GM18867 (cell line): ENCODE measurements around the gene NFAM1.

Experiments used
- ATAC-seq: cut with Tn5 transposase; IDR thresholded peaks from one replicate; pipeline ENCODE4 v1.9.1; 2021; ENCODE audit warnings: mild to moderate bottlenecking, moderate library complexity; ENCODE audit not compliant: unreplicated experiment

Gene NFAM1

DNA sequence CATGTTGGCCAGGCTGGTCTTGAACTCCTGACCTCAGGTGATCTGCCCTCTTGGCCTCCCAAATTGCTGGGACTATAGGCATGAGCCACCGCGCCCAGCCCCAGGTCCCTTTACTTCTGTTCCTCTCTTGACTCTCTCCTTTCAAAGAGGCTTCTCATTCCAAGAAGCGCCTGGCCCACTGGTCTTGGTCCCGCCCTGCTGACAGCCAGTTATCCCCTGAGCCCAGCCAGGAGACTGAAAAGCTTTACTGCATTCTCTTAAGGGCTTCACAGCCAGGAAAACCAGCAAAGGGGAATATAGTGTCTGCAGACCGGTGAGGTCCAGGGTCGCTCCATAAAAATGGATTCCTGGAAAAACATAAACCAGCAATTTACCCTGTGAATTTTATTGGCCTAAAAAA lies 68.3 kb downstream of the NFAM1 start:
- no peak for ATAC-seq

GRCh38 chr22:42361523-42361922 lies 70.7 kb downstream of the NFAM1 start:
- ATAC-seq: no peak

- no peak for ATAC-seq
Observed at GRCh38 chr22:42360348-42360747, 71.9 kb downstream of the NFAM1 start.

DNA sequence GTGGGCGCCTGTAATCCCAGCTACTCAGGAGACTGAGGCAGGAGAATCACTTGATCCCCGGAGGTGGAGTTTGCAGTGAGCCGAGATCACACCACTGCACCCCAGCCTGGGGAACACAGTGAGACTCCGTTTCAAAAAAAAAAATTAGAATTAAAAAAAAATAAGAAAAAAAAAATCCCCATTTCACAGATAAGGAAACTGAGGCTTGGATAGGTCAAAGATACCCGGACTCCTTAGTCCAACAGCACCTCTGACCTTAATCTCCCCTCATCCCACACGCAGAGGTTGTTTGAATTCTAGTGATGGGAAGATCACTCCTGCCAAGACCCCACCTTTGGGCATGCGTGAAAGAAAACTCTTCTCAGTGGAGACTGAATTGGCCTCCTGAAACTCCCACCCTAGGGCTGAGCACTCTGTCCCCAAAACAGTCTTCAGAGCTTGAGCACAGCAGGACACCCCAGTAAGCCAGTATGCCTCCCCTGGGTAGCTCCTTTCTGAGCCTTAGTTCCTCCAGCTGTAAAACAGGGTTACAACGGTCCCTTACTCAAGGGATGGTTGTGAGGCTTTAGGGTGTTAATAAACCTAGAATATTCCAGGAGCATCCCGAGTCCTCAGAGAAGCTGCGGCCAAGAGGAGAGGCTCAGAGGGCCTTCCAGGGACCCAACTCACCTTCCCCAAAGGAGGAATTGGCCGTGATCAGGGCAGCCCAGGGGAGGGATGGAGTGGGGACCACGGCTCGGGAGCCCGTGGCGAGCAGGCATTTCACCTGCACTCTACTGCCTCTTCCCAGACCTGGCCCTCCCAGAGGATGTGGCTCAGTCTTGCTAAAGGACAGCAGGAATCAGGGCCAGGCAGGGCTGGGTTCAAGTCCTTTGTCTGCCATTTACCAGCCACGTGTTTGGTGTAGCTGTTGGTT lies 73.3 kb downstream of the NFAM1 start:
- ATAC-seq: no peak

- no peak for ATAC-seq
Observed at GRCh38 chr22:42357634-42358296, 74.4 kb downstream of the NFAM1 start.

GRCh38 chr22:42357221-42357620 lies 75.0 kb downstream of the NFAM1 start:
- no peak for ATAC-seq

DNA sequence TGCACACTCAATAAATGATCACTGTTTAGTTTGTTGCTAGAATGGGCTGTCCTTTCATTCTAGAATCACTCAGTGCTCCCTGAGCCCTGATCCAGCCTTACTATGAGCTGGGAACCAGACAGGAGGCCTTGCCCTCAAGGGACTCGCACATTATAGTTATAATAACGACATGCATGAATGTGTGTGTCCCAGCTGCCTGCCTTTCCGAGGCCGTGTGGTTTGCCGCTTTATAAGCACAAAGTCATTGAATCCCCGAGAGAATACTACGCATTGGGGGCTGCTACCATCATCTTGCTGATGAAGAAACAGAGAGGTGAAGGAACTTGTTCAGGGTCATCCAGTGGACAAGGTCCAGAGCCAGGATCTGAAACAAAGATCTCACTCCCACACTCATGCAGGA lies 75.7 kb downstream of the NFAM1 start:
- no peak for ATAC-seq

- no peak for ATAC-seq
Observed at GRCh38 chr22:42353883-42354727, 78.1 kb downstream of the NFAM1 start.

GRCh38 chr22:42350373-42350772 lies 81.8 kb downstream of the NFAM1 start:
- no peak for ATAC-seq

GRCh38 chr22:42347281-42347824 lies 84.8 kb downstream of the NFAM1 start:
- ATAC-seq: no peak

GRCh38 chr22:42346722-42347121 lies 85.5 kb downstream of the NFAM1 start:
- ATAC-seq: no peak

DNA sequence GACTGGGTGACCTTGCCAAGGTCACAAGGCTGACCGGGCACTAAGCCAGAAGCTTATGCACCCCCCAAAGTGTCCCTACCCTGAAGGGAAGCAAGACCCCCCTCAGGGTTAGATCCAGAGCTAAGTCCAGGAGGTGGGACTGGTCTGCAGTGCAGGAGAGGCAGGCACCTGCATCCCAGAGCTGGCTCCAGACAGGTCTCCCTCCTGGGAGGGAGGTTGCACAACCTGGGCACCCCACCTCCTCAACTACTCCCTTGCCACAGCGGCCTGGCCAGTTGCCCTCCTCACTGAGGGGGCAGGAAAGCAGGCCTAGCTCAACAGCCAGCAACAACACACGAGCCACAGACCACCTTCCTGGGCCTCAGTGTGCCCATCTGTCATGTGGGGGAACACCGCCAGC lies 86.7 kb downstream of the NFAM1 start:
- ATAC-seq: no peak

DNA sequence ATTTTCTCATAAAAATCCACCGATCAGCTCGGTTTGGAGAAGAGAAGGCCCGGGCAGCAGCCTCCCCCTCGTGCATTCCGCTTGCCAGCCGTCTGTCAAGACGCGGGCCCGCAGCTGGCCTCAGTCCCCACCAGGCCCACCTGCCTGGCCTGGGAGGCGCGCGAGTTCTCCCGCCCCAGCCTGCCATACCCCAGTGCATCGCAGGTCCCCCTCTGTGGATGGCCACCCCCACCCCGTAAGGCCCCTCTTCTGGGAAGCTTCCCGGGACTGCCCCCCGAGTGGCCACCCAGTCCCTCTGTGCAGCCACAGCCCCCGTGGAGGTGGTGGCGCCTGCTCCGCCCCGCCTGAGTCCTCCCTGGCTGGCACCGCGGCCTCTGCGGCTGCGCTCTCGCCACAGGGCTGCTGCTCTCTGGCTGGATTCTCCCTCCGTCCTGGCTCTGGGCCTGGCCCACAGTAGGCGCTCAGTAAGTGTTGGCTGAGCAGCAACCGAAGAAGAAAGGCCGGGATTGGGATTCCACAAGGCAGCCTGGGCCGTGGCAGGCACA lies 87.8 kb downstream of the NFAM1 start:
- ATAC-seq: no peak

GRCh38 chr22:42343531-42344081 lies 88.6 kb downstream of the NFAM1 start:
- no peak for ATAC-seq

DNA sequence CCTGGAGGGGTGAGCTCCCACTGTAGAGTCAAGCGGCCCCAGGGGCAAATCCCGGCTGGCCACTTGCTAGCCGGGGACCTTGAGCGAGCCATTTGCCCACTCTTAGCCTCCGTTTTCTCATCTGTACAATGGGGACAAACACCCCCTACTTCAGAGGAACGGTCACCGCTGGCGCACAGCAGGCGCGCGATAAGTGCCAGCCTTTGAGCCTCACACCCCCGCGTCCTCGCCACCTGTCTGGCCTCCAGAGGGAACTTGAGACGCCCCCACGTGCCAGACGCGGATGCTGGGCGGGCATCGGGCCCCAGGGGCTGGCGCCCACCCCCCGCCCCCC lies 89.1 kb downstream of the NFAM1 start:
- no peak for ATAC-seq

DNA sequence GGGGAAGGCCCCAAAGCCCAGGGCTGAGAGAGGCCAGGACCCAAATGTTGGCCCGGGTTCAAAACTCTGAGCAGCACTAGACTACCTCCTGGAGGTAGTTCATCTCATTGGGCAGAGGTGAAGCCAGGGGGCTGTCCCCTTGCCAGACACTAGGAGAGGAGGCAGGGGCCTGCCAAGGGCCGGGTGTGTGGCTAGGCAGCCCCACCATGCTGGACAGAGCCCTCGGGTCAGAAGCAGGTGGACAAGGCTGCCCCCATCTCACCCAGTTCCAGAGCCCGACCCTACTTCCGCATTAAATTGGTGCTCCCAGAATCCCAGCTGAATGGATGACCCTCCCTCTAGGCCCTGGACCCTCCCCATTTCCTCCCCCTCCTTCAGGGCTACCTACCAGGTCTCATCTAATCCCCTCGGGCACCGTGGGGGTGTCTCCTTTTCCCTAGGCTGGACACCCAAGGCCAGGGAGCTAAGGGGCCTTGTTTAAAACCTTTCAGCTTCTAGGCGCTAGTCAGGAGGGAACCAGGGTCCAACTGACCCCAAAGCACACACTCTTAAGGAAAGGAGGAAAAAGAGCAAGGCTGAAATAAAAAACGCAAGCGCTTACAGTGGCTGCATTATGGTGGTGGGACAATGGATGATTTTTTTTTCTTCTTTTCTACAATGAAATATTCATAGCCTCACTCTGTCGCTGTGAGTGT lies 89.6 kb downstream of the NFAM1 start:
- no peak for ATAC-seq

GRCh38 chr22:42341779-42342178 lies 90.4 kb downstream of the NFAM1 start:
- ATAC-seq: no peak

GRCh38 chr22:42340829-42341383 lies 91.3 kb downstream of the NFAM1 start:
- ATAC-seq: no peak

DNA sequence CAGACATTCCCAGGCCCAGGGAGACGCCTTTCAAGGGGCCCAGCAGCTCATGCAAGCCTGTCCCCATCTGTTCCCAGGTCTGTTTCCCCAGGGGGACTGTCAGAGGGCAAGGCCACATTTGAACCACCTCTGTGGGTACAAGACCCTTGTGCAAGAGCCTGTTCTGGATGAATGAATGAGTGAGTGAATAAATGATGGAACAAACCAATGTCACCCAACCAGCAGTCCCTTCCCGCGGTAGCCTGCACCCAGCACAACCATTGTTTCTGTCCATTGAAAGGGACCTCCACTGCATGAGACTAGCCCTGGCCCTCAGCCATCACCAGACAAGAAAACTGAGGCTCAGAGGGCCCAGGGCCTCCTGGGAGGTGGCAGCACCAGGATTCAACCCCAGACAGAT lies 92.1 kb downstream of the NFAM1 start:
- no peak for ATAC-seq

DNA sequence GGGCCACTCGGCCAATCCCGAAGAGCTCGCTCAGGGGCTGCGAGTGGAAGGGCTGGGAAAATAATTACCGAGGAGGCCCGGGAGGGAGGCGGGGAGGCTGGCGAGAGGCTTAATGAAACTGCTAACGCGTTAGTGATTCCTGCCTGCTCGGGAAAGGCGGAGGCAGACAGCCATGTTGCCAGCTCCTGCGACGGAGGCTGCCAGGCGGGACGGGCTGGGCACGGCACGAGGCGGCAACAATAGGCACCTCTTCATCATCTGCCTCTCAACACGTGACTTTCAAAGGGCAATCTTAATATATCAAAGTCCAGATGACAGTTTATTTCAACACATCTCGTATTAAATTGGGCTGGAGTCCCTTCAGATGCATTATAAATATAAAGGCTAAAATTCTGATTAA lies 93.7 kb downstream of the NFAM1 start:
- no peak for ATAC-seq
